HCT116 (cell line): ENCODE measurements around the gene TUBB4A. TPM values are rescaled to one million over a fixed set of nuclear protein-coding genes. Genes with fewer than 3 reads are reported as not detected.

Experiments
- ATAC-seq: fragments of 200-7000 bp; cut with Tn5 transposase; 2 replicates; pipeline ENCODE4 v1.9.1; 2020; ENCODE audit warnings: mild to moderate bottlenecking, moderate library complexity
- BruUV-seq: library from RNA; stranded (reverse); fragments of 400-500 nt; replicated peaks from 2 replicates; lab custom pipeline; 2021; lab: Mats Ljungman, UMichigan
- CTCF ChIA-PET: fragments of 300-600 bp; sonication (Branson Sonifier 250); formaldehyde crosslinking; loops from one replicate; lab custom pipeline; 2021; ENCODE audit warnings: antibody characterized with exemption; lab: Charles Lee
- POLR2A ChIA-PET: fragments of 300-600, 350-600 bp; sonication (Branson Sonifier 250); formaldehyde crosslinking; loops from one replicate; lab custom pipeline; 2021; ENCODE audit warnings: antibody characterized with exemption; lab: Charles Lee
- RAD21 ChIA-PET, 2 experiments: fragments of 300-600 bp; sonication (Branson Sonifier 250); formaldehyde crosslinking; loops; one replicate each; lab custom pipeline; 2023; ENCODE audit warnings: low total read pairs in 2 of 2; ENCODE audit not compliant: uncharacterized antibody in 2 of 2, unreplicated experiment in 2 of 2, low non-redundant PET in 1 of 2; lab: Charles Lee
- DNase-seq: peaks from one replicate; pipeline ENCODE4 v3.0.0-alpha.2; 2010; ENCODE audit warnings: low read depth, low spot score
- H2AFZ ChIP-seq: fragments of 200-600 bp; shearing (Covaris generic), sonication (generic); 2 replicates; pipeline ENCODE4 v1.6.1; 2017; ENCODE audit warnings: low read depth, mixed run types, mixed read lengths, antibody characterized with exemption, low read length; ENCODE audit not compliant: poor library complexity, severe bottlenecking
- H3K27ac ChIP-seq: 2 replicates; pipeline ENCODE4 v1.5.1; 2012; ENCODE audit warnings: low read depth, low read length
- H3K27me3 ChIP-seq: fragments of 200-600 bp; sonication (generic); 2 replicates; pipeline ENCODE4 v1.6.1; 2016; ENCODE audit warnings: mixed run types, low read length, mixed read lengths; ENCODE audit not compliant: insufficient read depth
- H3K36me3 ChIP-seq, 2 experiments: fragments of 200-500 bp in 1 of 2; fragments of 200-600 bp in 1 of 2; sonication (Bioruptor generic) in 1 of 2; sonication (generic) in 1 of 2; 2 replicates each; pipeline versions ENCODE4 v1.5.1 to v1.6.1; 2014 to 2016; ENCODE audit warnings: low read length in 2 of 2, inconsistent platforms in 1 of 2, mixed read lengths in 1 of 2, mixed run types in 1 of 2; ENCODE audit not compliant: insufficient read depth in 2 of 2, control insufficient read depth in 1 of 2
- H3K4me1 ChIP-seq, 2 experiments: fragments of 200-600 bp in 1 of 2; sonication (generic) in 1 of 2; 2 replicates each; pipeline versions ENCODE4 v1.5.1 to v1.6.1; 2012 to 2017; ENCODE audit warnings: low read length in 2 of 2, inconsistent platforms in 1 of 2, mild to moderate bottlenecking in 1 of 2, mixed read lengths in 1 of 2, mixed run types in 1 of 2, moderate library complexity in 1 of 2; ENCODE audit not compliant: insufficient read depth in 2 of 2, control insufficient read depth in 1 of 2
- H3K4me2 ChIP-seq: fragments of 200-600 bp; sonication (generic); 2 replicates; pipeline ENCODE4 v1.6.1; 2017; ENCODE audit warnings: mixed run types, low read length, mixed read lengths
- H3K4me3 ChIP-seq, 2 experiments: fragments of 200-600 bp in 1 of 2; sonication (generic) in 1 of 2; replicated peaks in 1 of 2; 2 replicates each; pipeline ENCODE4 v1.5.1; 2011 to 2016; ENCODE audit warnings: low read length in 2 of 2, control low read depth in 1 of 2, low read depth in 1 of 2, mild to moderate bottlenecking in 1 of 2, mixed read lengths in 1 of 2, mixed run types in 1 of 2
- H3K79me2 ChIP-seq: fragments of 200-600 bp; sonication (generic); 2 replicates; pipeline ENCODE4 v1.6.1; 2017; ENCODE audit warnings: mild to moderate bottlenecking, mixed run types, low read length, moderate library complexity, mixed read lengths; ENCODE audit not compliant: insufficient read depth
- H3K9ac ChIP-seq: fragments of 200-600 bp; sonication (generic); 2 replicates; pipeline ENCODE4 v1.6.1; 2016; ENCODE audit warnings: low read length, mixed read lengths
- H3K9me2 ChIP-seq: fragments of 200-600 bp; sonication (generic), shearing (Covaris generic); 2 replicates; pipeline ENCODE4 v1.6.1; 2017; ENCODE audit warnings: mixed run types, mild to moderate bottlenecking, moderate library complexity; ENCODE audit not compliant: insufficient read depth
- H3K9me3 ChIP-seq, 2 experiments: fragments of 200-500 bp in 1 of 2; fragments of 200-600 bp in 1 of 2; sonication (Bioruptor generic) in 1 of 2; sonication (generic) in 1 of 2; 2 replicates each; pipeline ENCODE4 v1.6.1; 2014 to 2017; ENCODE audit warnings: low read length in 2 of 2, mixed read lengths in 2 of 2, inconsistent platforms in 1 of 2, low read depth in 1 of 2, mild to moderate bottlenecking in 1 of 2, mixed run types in 1 of 2, moderate library complexity in 1 of 2; ENCODE audit not compliant: control insufficient read depth in 1 of 2, insufficient read depth in 1 of 2
- H4K20me1 ChIP-seq: fragments of 200-600 bp; sonication (generic), shearing (Covaris generic); 2 replicates; pipeline ENCODE4 v1.6.1; 2017; ENCODE audit warnings: mixed run types, mild to moderate bottlenecking, moderate library complexity; ENCODE audit not compliant: insufficient read depth
- CBX3 ChIP-seq: IDR thresholded peaks from 2 replicates; pipeline ENCODE4 v1.6.1; 2012; ENCODE audit warnings: low read depth
- EGR1 ChIP-seq: IDR thresholded peaks from 2 replicates; pipeline ENCODE4 v1.6.1; 2012; ENCODE audit warnings: low read depth
- EZH2phosphoT487 ChIP-seq: fragments of 200-600 bp; IDR thresholded peaks from 2 replicates; pipeline ENCODE4 v1.6.1; 2018; ENCODE audit warnings: antibody characterized with exemption, borderline replicate concordance
- FOSL1 ChIP-seq: IDR thresholded peaks from 2 replicates; pipeline ENCODE4 v1.6.1; 2012; ENCODE audit warnings: low read depth
- JUND ChIP-seq: IDR thresholded peaks from 2 replicates; pipeline ENCODE4 v1.6.1; 2012
- POLR2A ChIP-seq: IDR thresholded peaks from 2 replicates; pipeline ENCODE4 v1.7.0; 2011; ENCODE audit warnings: borderline replicate concordance; ENCODE audit not compliant: insufficient read depth, insufficient read length; ENCODE audit errors: extremely low read depth
- RAD21 ChIP-seq: IDR thresholded peaks from 2 replicates; pipeline ENCODE4 v1.6.1; 2012; ENCODE audit warnings: low read depth, mild to moderate bottlenecking
- REST ChIP-seq: IDR thresholded peaks from 2 replicates; pipeline ENCODE4 v1.6.1; 2012; ENCODE audit warnings: low read depth
- SP1 ChIP-seq: IDR thresholded peaks from 2 replicates; pipeline ENCODE4 v1.6.1; 2012; ENCODE audit warnings: low read depth
- SRF ChIP-seq: IDR thresholded peaks from 2 replicates; pipeline ENCODE4 v1.6.1; 2012; ENCODE audit warnings: low read depth
- TCF7L2 ChIP-seq: IDR thresholded peaks from 2 replicates; pipeline ENCODE4 v1.7.0; 2011; ENCODE audit warnings: borderline replicate concordance, inconsistent platforms; ENCODE audit not compliant: insufficient read depth, insufficient read length; ENCODE audit errors: extremely low read depth
- YY1 ChIP-seq: IDR thresholded peaks from 2 replicates; pipeline ENCODE4 v1.6.1; 2011; ENCODE audit warnings: low read length, low read depth, moderate library complexity, mild to moderate bottlenecking; ENCODE audit not compliant: insufficient replicate concordance; ENCODE audit errors: extremely low read depth
- ZBTB33 ChIP-seq: IDR thresholded peaks from 2 replicates; pipeline ENCODE4 v1.6.1; 2011; ENCODE audit warnings: mild to moderate bottlenecking, low read length, moderate library complexity; ENCODE audit not compliant: insufficient replicate concordance; ENCODE audit errors: extremely low read depth
- ZFX ChIP-seq: fragments of 450-650 bp; IDR thresholded peaks from 2 replicates; pipeline ENCODE4 v1.6.1; 2017
- intact Hi-C: fragments of 100-400 bp; cut with micrococcal nuclease; formaldehyde crosslinking; loops from 2 replicates; pipeline ENCODE4 v1.10.0; 2022
- total RNA-seq: library from RNA; stranded (reverse); gene quantifications from one replicate; pipeline ENCODE4 v1.2.1, GENCODE V29; 2021; ENCODE audit not compliant: unreplicated experiment
- TF ChIP-seq, protein P1 (sequence below), 3 experiments: fragments of 200-600 bp in 1 of 3; sonication (generic) in 1 of 3; IDR thresholded peaks in 2 of 3; conservative IDR thresholded peaks in 1 of 3; 2 replicates each; pipeline ENCODE4 v1.5.1; 2012 to 2017; ENCODE audit warnings: low read depth in 2 of 3, low read length in 2 of 3, antibody characterized with exemption in 1 of 3, borderline replicate concordance in 1 of 3, control low read depth in 1 of 3, mild to moderate bottlenecking in 1 of 3, mixed read lengths in 1 of 3, mixed run types in 1 of 3, moderate library complexity in 1 of 3; ENCODE audit not compliant: insufficient read depth in 1 of 3

TUBB4A gene
- total RNA-seq, 1 experiment from 2014 or later = 32.5 TPM

GRCh38 chr19:6481541-6482342 is 20.4 kb downstream of the TUBB4A start, which contains the start of gene DENND1C (continued):
- TF ChIP-seq YY1 = peak; percentile 61
- TF ChIP-seq JUND = no peak
- no peak for TF ChIP-seq POLR2A
- TF ChIP-seq RAD21 = peak; percentile 78
- no peak for TF ChIP-seq ZFX
- no peak for TF ChIP-seq FOSL1
- no peak for TF ChIP-seq SP1
- no peak for TF ChIP-seq EZH2phosphoT487
- TF ChIP-seq EGR1 = no peak
- no peak for TF ChIP-seq ZBTB33
- TF ChIP-seq SRF = no peak

DNA sequence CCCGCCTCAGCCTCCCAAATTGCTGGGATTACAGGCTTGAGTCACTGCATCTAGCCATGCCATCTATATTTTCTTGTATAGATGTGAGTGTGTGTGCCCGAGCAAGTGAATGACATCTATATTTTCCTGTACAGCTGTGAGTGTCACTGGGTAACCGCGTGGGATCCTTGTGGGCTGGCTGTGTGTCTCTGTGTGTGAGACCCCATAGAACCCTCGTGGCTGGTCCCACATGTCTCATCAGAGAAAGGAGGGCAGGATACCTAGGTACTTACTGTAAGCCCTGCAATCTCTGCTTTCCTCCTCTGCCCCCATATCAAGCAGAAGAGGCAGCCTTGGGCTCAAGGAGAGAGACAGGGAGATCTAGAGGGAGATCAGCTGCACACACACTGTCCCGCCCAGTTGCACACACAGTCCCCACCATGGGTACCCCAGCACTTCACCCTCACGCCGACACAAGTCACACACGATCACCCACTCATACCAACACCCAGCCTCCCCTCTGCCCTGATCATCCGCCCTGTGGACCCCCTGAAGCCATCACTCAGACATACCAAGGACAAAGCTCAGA is 21.2 kb downstream of the TUBB4A start:
- ChIA-PET RAD21 (no interaction called here), POLR2A (no interaction called here), CTCF (no interaction called here)
- DNase-seq (no peak), ATAC-seq (no peak)
- no peak overlapping the region for H3K4me3 ChIP-seq
- H3K36me3 ChIP-seq = no peaks in the 10 kb centered on the region
- H3K9ac ChIP-seq = no peak overlapping the region
- no peaks in the 10 kb centered on the region for H3K9me3 ChIP-seq
- H3K9me2 ChIP-seq = no peaks in the 10 kb centered on the region
- H3K4me1 ChIP-seq = peaks cover 0 to 13% of the 10 kb centered on the region in 2 experiments; a peak in 2 of 4 replicates
- H3K4me2 ChIP-seq = no peak overlapping the region
- intact Hi-C loops = no loop called here
- no peaks in the 10 kb centered on the region for H3K27me3 ChIP-seq
- no peak overlapping the region for H2AFZ ChIP-seq
- H4K20me1 ChIP-seq = no peaks in the 10 kb centered on the region
- BruUV-seq = no TSS peak
- no peak overlapping the region for H3K27ac ChIP-seq
- H3K79me2 ChIP-seq = no peaks in the 10 kb centered on the region
- TF ChIP-seq POLR2A = no peak
- no peak for TF ChIP-seq EZH2phosphoT487
- TF ChIP-seq, protein P1, sequence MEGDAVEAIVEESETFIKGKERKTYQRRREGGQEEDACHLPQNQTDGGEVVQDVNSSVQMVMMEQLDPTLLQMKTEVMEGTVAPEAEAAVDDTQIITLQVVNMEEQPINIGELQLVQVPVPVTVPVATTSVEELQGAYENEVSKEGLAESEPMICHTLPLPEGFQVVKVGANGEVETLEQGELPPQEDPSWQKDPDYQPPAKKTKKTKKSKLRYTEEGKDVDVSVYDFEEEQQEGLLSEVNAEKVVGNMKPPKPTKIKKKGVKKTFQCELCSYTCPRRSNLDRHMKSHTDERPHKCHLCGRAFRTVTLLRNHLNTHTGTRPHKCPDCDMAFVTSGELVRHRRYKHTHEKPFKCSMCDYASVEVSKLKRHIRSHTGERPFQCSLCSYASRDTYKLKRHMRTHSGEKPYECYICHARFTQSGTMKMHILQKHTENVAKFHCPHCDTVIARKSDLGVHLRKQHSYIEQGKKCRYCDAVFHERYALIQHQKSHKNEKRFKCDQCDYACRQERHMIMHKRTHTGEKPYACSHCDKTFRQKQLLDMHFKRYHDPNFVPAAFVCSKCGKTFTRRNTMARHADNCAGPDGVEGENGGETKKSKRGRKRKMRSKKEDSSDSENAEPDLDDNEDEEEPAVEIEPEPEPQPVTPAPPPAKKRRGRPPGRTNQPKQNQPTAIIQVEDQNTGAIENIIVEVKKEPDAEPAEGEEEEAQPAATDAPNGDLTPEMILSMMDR (IDR thresholded peaks at IDR 0.05 in 2 of 3, conservative IDR thresholded peaks at IDR 0.05 in 1 of 3; ENCODE audit: borderline replicate concordance in 1 of 3, insufficient read depth in 1 of 3, low read depth in 2 of 3, low read length in 2 of 3) = no peak
- TF ChIP-seq TCF7L2 = no peak
- TF ChIP-seq REST = no peak
- no peak for TF ChIP-seq CBX3
- TF ChIP-seq EGR1 = no peak
- no peak for TF ChIP-seq FOSL1
- no peak for TF ChIP-seq YY1
